ENCODE data around the gene ZNF341.
A peak's percentile ranks its signal among the peaks of the same experiment; 100 is the strongest.
"Not testable (repeated sequence)": the region's sequence is repeated elsewhere in the genome, so short reads cannot be mapped to it uniquely, and the experiment has no call there.

Gene ZNF341

GRCh38 chr20:33789109-33789857 lies 57.5 kb downstream of the ZNF341 start:
- DNase-seq (ENCODE audit: low read depth), result peak; percentile 92

GRCh38 chr20:33789858-33790182 lies 58.0 kb downstream of the ZNF341 start:
- no peak for DNase-seq (ENCODE audit: low read depth)
- no peak overlapping the region for H3K4me3 ChIP-seq (ENCODE audit: low read length)
- TF ChIP-seq, protein P1, sequence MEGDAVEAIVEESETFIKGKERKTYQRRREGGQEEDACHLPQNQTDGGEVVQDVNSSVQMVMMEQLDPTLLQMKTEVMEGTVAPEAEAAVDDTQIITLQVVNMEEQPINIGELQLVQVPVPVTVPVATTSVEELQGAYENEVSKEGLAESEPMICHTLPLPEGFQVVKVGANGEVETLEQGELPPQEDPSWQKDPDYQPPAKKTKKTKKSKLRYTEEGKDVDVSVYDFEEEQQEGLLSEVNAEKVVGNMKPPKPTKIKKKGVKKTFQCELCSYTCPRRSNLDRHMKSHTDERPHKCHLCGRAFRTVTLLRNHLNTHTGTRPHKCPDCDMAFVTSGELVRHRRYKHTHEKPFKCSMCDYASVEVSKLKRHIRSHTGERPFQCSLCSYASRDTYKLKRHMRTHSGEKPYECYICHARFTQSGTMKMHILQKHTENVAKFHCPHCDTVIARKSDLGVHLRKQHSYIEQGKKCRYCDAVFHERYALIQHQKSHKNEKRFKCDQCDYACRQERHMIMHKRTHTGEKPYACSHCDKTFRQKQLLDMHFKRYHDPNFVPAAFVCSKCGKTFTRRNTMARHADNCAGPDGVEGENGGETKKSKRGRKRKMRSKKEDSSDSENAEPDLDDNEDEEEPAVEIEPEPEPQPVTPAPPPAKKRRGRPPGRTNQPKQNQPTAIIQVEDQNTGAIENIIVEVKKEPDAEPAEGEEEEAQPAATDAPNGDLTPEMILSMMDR (conservative IDR thresholded peaks at IDR 0.05; ENCODE audit: low read length), result no peak

More at GRCh38 chr20:33789109-33789857, 57.5 kb downstream of the ZNF341 start:
- no peak overlapping the region for H3K4me3 ChIP-seq (ENCODE audit: low read length)
- TF ChIP-seq, protein P1 (conservative IDR thresholded peaks at IDR 0.05; ENCODE audit: low read length), result no peak

GRCh38 chr20:33790566-33790965 lies 58.8 kb downstream of the ZNF341 start:
- TF ChIP-seq, protein P1 (conservative IDR thresholded peaks at IDR 0.05; ENCODE audit: low read length), result no peak
- no peak overlapping the region for H3K4me3 ChIP-seq (ENCODE audit: low read length)
- DNase-seq (ENCODE audit: low read depth), result no peak

- no peak for DNase-seq (ENCODE audit: low read depth)
- no peak overlapping the region for H3K4me3 ChIP-seq (ENCODE audit: low read length)
- TF ChIP-seq, protein P1 (conservative IDR thresholded peaks at IDR 0.05; ENCODE audit: low read length), result no peak
These were observed 59.2 kb downstream of the ZNF341 start for GRCh38 chr20:33791021-33791420.

- DNase-seq (ENCODE audit: low read depth), result no peak
- TF ChIP-seq, protein P1 (conservative IDR thresholded peaks at IDR 0.05; ENCODE audit: low read length), result no peak
These were observed 59.7 kb downstream of the ZNF341 start for GRCh38 chr20:33791540-33791939.

GRCh38 chr20:33791959-33792597 lies 60.3 kb downstream of the ZNF341 start:
- DNase-seq (ENCODE audit: low read depth), result peak; percentile 33

More at GRCh38 chr20:33791540-33791939, 59.7 kb downstream of the ZNF341 start:
- H3K4me3 ChIP-seq (ENCODE audit: low read length), result no peak overlapping the region

DNA sequence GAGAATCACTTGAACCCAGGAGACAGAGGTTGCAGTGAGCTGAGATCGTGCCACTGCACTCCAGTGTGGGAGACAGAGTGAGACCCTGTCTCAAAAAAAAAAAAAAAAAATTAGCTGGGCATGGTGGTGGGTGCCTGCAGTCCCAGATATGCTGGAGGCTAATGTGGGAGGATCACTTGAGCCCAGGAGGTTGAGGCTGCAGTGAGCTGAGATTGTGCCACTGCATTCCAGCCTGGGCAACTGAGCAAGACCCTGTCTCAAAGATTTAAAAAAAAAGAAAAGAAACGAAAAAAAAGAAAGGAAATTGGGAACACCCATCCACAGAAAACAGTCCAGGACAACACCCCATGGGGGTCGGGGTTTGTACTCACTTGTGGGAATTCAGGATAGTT lies 60.8 kb downstream of the ZNF341 start:
- not testable (repeated sequence) for DNase-seq (ENCODE audit: low read depth); H3K4me3 ChIP-seq (ENCODE audit: low read length)

More at GRCh38 chr20:33791959-33792597, 60.3 kb downstream of the ZNF341 start:
- H3K4me3 ChIP-seq (ENCODE audit: low read length), result no peak overlapping the region
- TF ChIP-seq, protein P1 (conservative IDR thresholded peaks at IDR 0.05; ENCODE audit: low read length), result peak; percentile 68

Data from AG10803 (cell line).